K562 (cell line): Measurements from ENCODE around the gene HRAS. TPM values are rescaled to one million over a fixed set of nuclear protein-coding genes. Genes with fewer than 3 reads are reported as not detected.

Experiments used
- ATF6 ChIP-seq: sonication (generic); formaldehyde crosslinking; IDR thresholded peaks from 2 replicates; pipeline ENCODE4 v1.4.0; 2020; ENCODE audit warnings: mild to moderate bottlenecking, missing genetic modification reagents
- BHLHE40 ChIP-seq: IDR thresholded peaks from 2 replicates; pipeline ENCODE4 v1.6.1; 2011; ENCODE audit warnings: low read length, improper control_type of control experiment
- CBX8 ChIP-seq: fragments of 200-600 bp; sonication (generic); IDR thresholded peaks from 2 replicates; pipeline ENCODE4 v1.6.1; 2012; ENCODE audit warnings: borderline replicate concordance, mixed run types, low read depth, mild to moderate bottlenecking, moderate library complexity, mixed read lengths, low read length, control low read depth, inconsistent platforms; ENCODE audit not compliant: poor library complexity, severe bottlenecking; ENCODE audit errors: extremely low read depth
- HINFP ChIP-seq: fragments of 450-650 bp; conservative IDR thresholded peaks from 2 replicates; pipeline ENCODE4 v1.6.1; 2016; ENCODE audit warnings: missing genetic modification characterization, low read depth, mild to moderate bottlenecking, control low read depth, missing compliant biosample characterization
- KAT7 ChIP-seq: sonication (generic); formaldehyde crosslinking; IDR thresholded peaks from 2 replicates; pipeline ENCODE4 v1.8.0; 2022; ENCODE audit warnings: missing genetic modification reagents, mild to moderate bottlenecking, borderline replicate concordance
- PREB ChIP-seq: sonication (generic); formaldehyde crosslinking; IDR thresholded peaks from 2 replicates; pipeline ENCODE4 v1.8.1; 2023; ENCODE audit warnings: mild to moderate bottlenecking, missing genetic modification reagents
- REST ChIP-seq, 2 experiments: fragments of 450-650 bp; formaldehyde crosslinking in 1 of 2; IDR thresholded peaks; 2 replicates each; pipeline versions ENCODE4 v1.4.0 to v1.6.1; 2014 to 2020; ENCODE audit warnings: mild to moderate bottlenecking in 2 of 2, borderline replicate concordance in 1 of 2, low read depth in 1 of 2
- SREBF1 ChIP-seq: fragments of 150-350 bp; IDR thresholded peaks from 2 replicates; pipeline ENCODE4 v1.6.1; 2014; ENCODE audit warnings: antibody characterized with exemption, low read depth, low read length, borderline replicate concordance
- TCF7 ChIP-seq: sonication (generic); IDR thresholded peaks from 2 replicates; pipeline ENCODE4 v1.6.1; 2016; ENCODE audit warnings: antibody characterized with exemption, borderline replicate concordance
- ZBED1 ChIP-seq: IDR thresholded peaks from 2 replicates; pipeline ENCODE4 v1.6.1; 2014
- ZNF217 ChIP-seq: sonication (generic); formaldehyde crosslinking; IDR thresholded peaks from 2 replicates; pipeline ENCODE4 v1.8.0; 2022; ENCODE audit warnings: mild to moderate bottlenecking, missing genetic modification reagents
- ZNF253 ChIP-seq: fragments of 250-450 bp; sonication (Bioruptor Pico); conservative IDR thresholded peaks from 2 replicates; pipeline ENCODE4 v1.6.1; 2021; ENCODE audit warnings: mild to moderate bottlenecking
- ZSCAN29 ChIP-seq: fragments of 450-650 bp; IDR thresholded peaks from 2 replicates; pipeline ENCODE4 v1.6.1; 2017
- polyA plus RNA-seq, 8 experiments: library from polyadenylated mRNA; depleted of rRNA in 4 of 8; stranded (reverse) in 5 of 8; unstranded in 3 of 8; fragments of >200 nt; fragmentation: Nextera tagmentation in 2 of 8; fragmentation: Illumina TruSeq in 1 of 8; extraction: Ambion mirVana in 2 of 8; extraction: Trizol in 1 of 8; gene quantifications; 2 replicates each; pipeline versions ENCODE4 v1.2.1 to v1.2.3, GENCODE V29; 2011 to 2014; ENCODE audit warnings: inconsistent platforms in 1 of 8, missing spikeins in 1 of 8
- total RNA-seq, 7 experiments: library from RNA; depleted of rRNA in 6 of 7; stranded (reverse); fragments of >200 nt in 6 of 7; fragmentation: Illumina TruSeq in 2 of 7; extraction: Trizol in 2 of 7; gene quantifications; 2 replicates each; pipeline versions ENCODE4 v1.2.1 to v1.2.3, GENCODE V29; 2011 to 2021; ENCODE audit warnings: low replicate concordance in 1 of 7

HRAS gene
- total and polyA plus RNA-seq, 9 of the 15 experiments (the other 6 are each of a cell fraction or from before 2014, with no cell fraction given), result 2.8 to 73.5 (median 29.6) TPM

GRCh38 chr11:535519-536454, at the start of gene HRAS (continued):
- TF ChIP-seq REST (IDR thresholded peaks at IDR 0.05; ENCODE audit: borderline replicate concordance) (no peak), REST (CRISPR knock-in tag; IDR thresholded peaks at IDR 0.05; ENCODE audit: low read depth) (peak; percentile 35; the same call in 1 of the 2 replicates), KAT7 (peak; percentile 14; the same call in 1 of the 2 replicates), ZBED1 (no peak), ATF6 (CRISPR knock-in tag) (no peak), BHLHE40 (peak; percentile 60), HINFP (tag) (no peak), TCF7 (no peak), SREBF1 (no peak), PREB (CRISPR knock-in tag) (no peak), ZNF217 (CRISPR knock-in tag) (no peak), CBX8 (no peak), ZNF253 (no peak), ZSCAN29 (no peak)
